Activated CD8-positive, alpha-beta memory T cell treated with anti-CD3 and anti-CD28 coated beads, Interleukin-2, amount 50 U/mL, for 1 hour (primary cell): ENCODE measurements around the gene NIFK.
"Not testable (repeated sequence)": the region's sequence is repeated elsewhere in the genome, so short reads cannot be mapped to it uniquely, and the experiment has no call there.

Experiments
- DNase-seq: peaks from one replicate; pipeline ENCODE4 v3.0.0-alpha.2; 2020; ENCODE audit errors: extremely low read depth

NIFK gene

GRCh38 chr2:121734544-121734943 lies 2.1 kb downstream of the NIFK start:
- DNase-seq = not testable (repeated sequence)

- no peak for DNase-seq
Observed at GRCh38 chr2:121731366-121731765, 5.3 kb downstream of the NIFK start.

GRCh38 chr2:121727950-121728349 lies 8.7 kb downstream of the NIFK start:
- DNase-seq = no peak

- DNase-seq = no peak
Observed at GRCh38 chr2:121727332-121727731, 9.3 kb downstream of the NIFK start.

GRCh38 chr2:121723316-121723715 lies 13.4 kb downstream of the NIFK start:
- DNase-seq = no peak

- no peak for DNase-seq
Observed at GRCh38 chr2:121722479-121722878, 14.2 kb downstream of the NIFK start.

- no peak for DNase-seq
Observed at GRCh38 chr2:121721926-121722325, 14.7 kb downstream of the NIFK start.

GRCh38 chr2:121717529-121717928 lies 19.1 kb downstream of the NIFK start:
- no peak for DNase-seq

- DNase-seq = no peak
Observed at GRCh38 chr2:121716126-121716525, 20.5 kb downstream of the NIFK start.

- DNase-seq = not testable (repeated sequence)
Observed at GRCh38 chr2:121711481-121711880, 25.2 kb downstream of the NIFK start.

- no peak for DNase-seq
Observed at GRCh38 chr2:121710470-121711170, 26.1 kb downstream of the NIFK start.

GRCh38 chr2:121709776-121710469 lies 26.8 kb downstream of the NIFK start:
- no peak for DNase-seq

- DNase-seq = no peak
Observed at GRCh38 chr2:121707920-121708361, 28.7 kb downstream of the NIFK start.

GRCh38 chr2:121707344-121707919 lies 29.2 kb downstream of the NIFK start:
- no peak for DNase-seq

GRCh38 chr2:121705958-121706357 lies 30.7 kb downstream of the NIFK start:
- no peak for DNase-seq

GRCh38 chr2:121705390-121705789 lies 31.3 kb downstream of the NIFK start:
- no peak for DNase-seq

GRCh38 chr2:121701761-121702160 lies 34.9 kb downstream of the NIFK start:
- not testable (repeated sequence) for DNase-seq

GRCh38 chr2:121699421-121700333 lies 37.0 kb downstream of the NIFK start:
- peak; percentile 77 for DNase-seq

GRCh38 chr2:121698318-121698930 lies 38.3 kb downstream of the NIFK start:
- no peak for DNase-seq

GRCh38 chr2:121697108-121697631 lies 39.5 kb downstream of the NIFK start:
- DNase-seq = no peak

GRCh38 chr2:121696410-121696930 lies 40.2 kb downstream of the NIFK start:
- no peak for DNase-seq
